GM19193 (cell line): ENCODE data around the gene AMDHD1.

Experiments
- POLR2A ChIP-seq: IDR thresholded peaks from 4 replicates; pipeline ENCODE4 v1.6.1; 2011; ENCODE audit not compliant: insufficient read depth, insufficient read length; ENCODE audit errors: extremely low read depth

The AMDHD1 gene

GRCh38 chr12:95997911-95998510 is 54.9 kb downstream of the AMDHD1 start:
- TF ChIP-seq POLR2A = no peak

- no peak for TF ChIP-seq POLR2A
Observed at GRCh38 chr12:95998611-95999286, 55.6 kb downstream of the AMDHD1 start.

- TF ChIP-seq POLR2A = no peak
Observed at GRCh38 chr12:95999484-95999883, 56.4 kb downstream of the AMDHD1 start.

GRCh38 chr12:96000858-96001257 is 57.7 kb downstream of the AMDHD1 start:
- TF ChIP-seq POLR2A = no peak

- no peak for TF ChIP-seq POLR2A
Observed at GRCh38 chr12:96006727-96007126, 63.6 kb downstream of the AMDHD1 start.

GRCh38 chr12:96007729-96008128 is 64.6 kb downstream of the AMDHD1 start:
- TF ChIP-seq POLR2A = no peak

GRCh38 chr12:96014943-96015599 is 71.9 kb downstream of the AMDHD1 start:
- TF ChIP-seq POLR2A = no peak

GRCh38 chr12:96015672-96016071 is 72.5 kb downstream of the AMDHD1 start:
- no peak for TF ChIP-seq POLR2A
